Measurements from ENCODE around the gene ZNF687. TPM values are rescaled to one million over a fixed set of nuclear protein-coding genes. Genes with fewer than 3 reads are reported as not detected.
A peak's percentile ranks its signal among the peaks of the same experiment; 100 is the strongest.

The ZNF687 gene
- polyA plus RNA-seq, 1 of the 3 experiments (the other 2 are of a cell fraction) = 15.8 TPM

- Histone ChIP-seq H3K9me2 (no peaks in the 10 kb centered on the region), H3K4me3 (ENCODE audit: low read depth in 2 of 2, low read length in 1 of 2) (peak overlapping the region; percentile 65 to 68), H3K4me1 (ENCODE audit: control insufficient read depth in 1 of 2, insufficient read depth in 2 of 2, low read depth in 1 of 2, low read length in 1 of 2) (peaks cover 5 to 12% of the 10 kb centered on the region in 2 experiments; a peak in 3 of 4 replicates), H3K9me3 (no peaks in the 10 kb centered on the region), H4K20me1 (ENCODE audit: insufficient read depth) (no peaks in the 10 kb centered on the region), H3K27me3 (ENCODE audit: insufficient read depth) (no peaks in the 10 kb centered on the region), H3K36me3 (replicated peaks in 1 of 2; ENCODE audit: control insufficient read depth in 1 of 2, insufficient read depth in 2 of 2, low read length in 1 of 2) (peaks cover 20 to 35% of the 10 kb centered on the region in 2 experiments), H3K79me2 (ENCODE audit: insufficient read depth) (peaks cover 58% of the 10 kb centered on the region), H3K27ac (ENCODE audit: low read depth in 2 of 2, low read length in 1 of 2) (peak overlapping the region in 1 of 2 experiments; percentile 92; a peak in 1 of 4 replicates), H2AFZ (ENCODE audit: low read depth) (no peak overlapping the region), H3K4me2 (peak overlapping the region; percentile 85), H3F3A (replicated peaks; ENCODE audit: insufficient read depth) (no peaks in the 10 kb centered on the region), H3K9ac (peak overlapping the region; percentile 99)
- DNase-seq = no peak
- TF ChIP-seq RFX5 (IDR thresholded peaks at IDR 0.05; ENCODE audit: low read length) (no peak), MXI1 (IDR thresholded peaks at IDR 0.05; ENCODE audit: low read depth, low read length) (no peak), FOSL2 (IDR thresholded peaks at IDR 0.05; ENCODE audit: borderline replicate concordance, low read depth) (no peak), SIN3A (IDR thresholded peaks at IDR 0.05; ENCODE audit: borderline replicate concordance, low read depth, low read length) (no peak), FOXM1 (IDR thresholded peaks at IDR 0.05; ENCODE audit: low read depth) (no peak), FOXJ3 (CRISPR knock-in tag; IDR thresholded peaks at IDR 0.05) (no peak), YY1 (IDR thresholded peaks at IDR 0.05; ENCODE audit: low read depth) (no peak), EP300 (IDR thresholded peaks at IDR 0.05; ENCODE audit: borderline replicate concordance in 1 of 2, low read depth in 1 of 2, low read length in 1 of 2) (no peak), RAD21 (IDR thresholded peaks at IDR 0.05; ENCODE audit: low read length) (no peak)
- TF ChIP-seq, protein P1, sequence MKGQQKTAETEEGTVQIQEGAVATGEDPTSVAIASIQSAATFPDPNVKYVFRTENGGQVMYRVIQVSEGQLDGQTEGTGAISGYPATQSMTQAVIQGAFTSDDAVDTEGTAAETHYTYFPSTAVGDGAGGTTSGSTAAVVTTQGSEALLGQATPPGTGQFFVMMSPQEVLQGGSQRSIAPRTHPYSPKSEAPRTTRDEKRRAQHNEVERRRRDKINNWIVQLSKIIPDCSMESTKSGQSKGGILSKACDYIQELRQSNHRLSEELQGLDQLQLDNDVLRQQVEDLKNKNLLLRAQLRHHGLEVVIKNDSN (IDR thresholded peaks at IDR 0.05; ENCODE audit: borderline replicate concordance, low read depth) = no peak
- ChIA-PET CTCF (interaction anchor here (0.8 to 16.4 kb wide), 5 partner anchors 15 to 25 kb away, joined by 3 to 142 read pairs (median 4); no protein-coding TSS in a partner anchor), POLR2A (no interaction called here)
- WGBS (ENCODE audit: low lambda C conversion rate) = 56% methylated on average over 5 of the region's 5 CpGs
These were observed 43.7 kb downstream of the ZNF687 start for GRCh38 chr1:151325646-151326429.

DNA sequence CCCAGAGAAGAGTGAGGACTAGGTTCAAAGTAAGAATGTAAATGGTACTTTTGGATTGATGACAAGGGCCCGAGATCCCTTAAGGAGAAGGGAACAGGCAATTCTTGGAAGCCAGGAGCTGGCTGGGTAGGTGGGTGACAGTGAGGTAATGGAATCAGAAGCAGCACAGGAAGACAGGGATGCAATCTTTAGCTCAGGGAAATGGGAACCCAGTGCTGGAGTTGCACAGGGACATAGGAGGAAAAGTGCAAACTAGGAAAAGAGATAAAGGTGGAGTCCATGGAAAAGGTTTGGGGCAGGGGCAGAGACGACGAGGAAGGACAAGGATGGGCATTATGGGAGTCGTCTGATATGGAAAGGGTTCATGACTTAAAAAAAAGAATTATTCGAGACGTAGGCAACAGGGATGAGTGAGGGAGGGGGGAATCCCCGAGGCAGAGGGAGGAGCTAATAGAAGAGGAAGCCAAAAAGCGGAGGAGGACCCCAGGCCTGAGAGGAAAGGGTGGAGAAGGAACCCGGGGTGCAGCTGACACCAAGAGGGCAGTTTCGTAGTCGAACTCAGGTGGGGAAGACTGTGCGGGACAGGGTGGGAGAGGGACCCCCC is 44.6 kb downstream of the ZNF687 start:
- DNase-seq = peak; percentile 69
- WGBS (ENCODE audit: low lambda C conversion rate) = 1% methylated on average over 12 of the region's 12 CpGs

More for the DNA sequence above, 44.6 kb downstream of the ZNF687 start:
- H4K20me1 ChIP-seq (ENCODE audit: insufficient read depth) = no peaks in the 10 kb centered on the region
- no peaks in the 10 kb centered on the region for H3F3A ChIP-seq (replicated peaks; ENCODE audit: insufficient read depth)
- ChIA-PET CTCF (interaction anchor here (0.8 to 16.4 kb wide), 5 partner anchors 11 to 45 kb away, joined by 3 to 142 read pairs (median 6); no protein-coding TSS in a partner anchor), POLR2A (interaction anchor here (1.4 to 1.6 kb wide), 3 partner anchors 12 to 16 kb away, joined by 4 to 6 read pairs (median 6); no protein-coding TSS in a partner anchor)
- H3K9me3 ChIP-seq = no peaks in the 10 kb centered on the region
- peak overlapping the region; percentile 76 for H2AFZ ChIP-seq (ENCODE audit: low read depth)
- no peak for TF ChIP-seq RXRA (IDR thresholded peaks at IDR 0.05; ENCODE audit: borderline replicate concordance, low read depth)
- TF ChIP-seq EZH2phosphoT487 (IDR thresholded peaks at IDR 0.05; ENCODE audit: borderline replicate concordance, low read depth) = no peak
- no peak for TF ChIP-seq TCF12 (IDR thresholded peaks at IDR 0.05)
- TF ChIP-seq PBX3 (IDR thresholded peaks at IDR 0.05) = no peak
- no peak for TF ChIP-seq SIN3A (IDR thresholded peaks at IDR 0.05; ENCODE audit: borderline replicate concordance, low read depth, low read length)
- TF ChIP-seq, protein P2, sequence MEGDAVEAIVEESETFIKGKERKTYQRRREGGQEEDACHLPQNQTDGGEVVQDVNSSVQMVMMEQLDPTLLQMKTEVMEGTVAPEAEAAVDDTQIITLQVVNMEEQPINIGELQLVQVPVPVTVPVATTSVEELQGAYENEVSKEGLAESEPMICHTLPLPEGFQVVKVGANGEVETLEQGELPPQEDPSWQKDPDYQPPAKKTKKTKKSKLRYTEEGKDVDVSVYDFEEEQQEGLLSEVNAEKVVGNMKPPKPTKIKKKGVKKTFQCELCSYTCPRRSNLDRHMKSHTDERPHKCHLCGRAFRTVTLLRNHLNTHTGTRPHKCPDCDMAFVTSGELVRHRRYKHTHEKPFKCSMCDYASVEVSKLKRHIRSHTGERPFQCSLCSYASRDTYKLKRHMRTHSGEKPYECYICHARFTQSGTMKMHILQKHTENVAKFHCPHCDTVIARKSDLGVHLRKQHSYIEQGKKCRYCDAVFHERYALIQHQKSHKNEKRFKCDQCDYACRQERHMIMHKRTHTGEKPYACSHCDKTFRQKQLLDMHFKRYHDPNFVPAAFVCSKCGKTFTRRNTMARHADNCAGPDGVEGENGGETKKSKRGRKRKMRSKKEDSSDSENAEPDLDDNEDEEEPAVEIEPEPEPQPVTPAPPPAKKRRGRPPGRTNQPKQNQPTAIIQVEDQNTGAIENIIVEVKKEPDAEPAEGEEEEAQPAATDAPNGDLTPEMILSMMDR (IDR thresholded peaks at IDR 0.05) = no peak
- peaks cover 5 to 12% of the 10 kb centered on the region in 2 experiments; a peak in 3 of 4 replicates for H3K4me1 ChIP-seq (ENCODE audit: control insufficient read depth in 1 of 2, insufficient read depth in 2 of 2, low read depth in 1 of 2, low read length in 1 of 2)
- H3K27ac ChIP-seq (ENCODE audit: low read depth in 2 of 2, low read length in 1 of 2) = peak overlapping the region; percentile 92; a peak in 3 of 4 replicates
- H3K4me3 ChIP-seq (ENCODE audit: low read depth in 2 of 2, low read length in 1 of 2) = peak overlapping the region; percentile 65 to 68
- peak overlapping the region; percentile 85 for H3K4me2 ChIP-seq
- peak overlapping the region; percentile 99 for H3K9ac ChIP-seq
- peaks cover 18 to 34% of the 10 kb centered on the region in 2 experiments for H3K36me3 ChIP-seq (replicated peaks in 1 of 2; ENCODE audit: control insufficient read depth in 1 of 2, insufficient read depth in 2 of 2, low read length in 1 of 2)
- H3K9me2 ChIP-seq = no peaks in the 10 kb centered on the region
- peaks cover 51% of the 10 kb centered on the region for H3K79me2 ChIP-seq (ENCODE audit: insufficient read depth)
- H3K27me3 ChIP-seq (ENCODE audit: insufficient read depth) = no peaks in the 10 kb centered on the region
